OCI-LY3 (cell line): ENCODE measurements around the gene RHOT2.

Source experiments
- H2AFZ ChIP-seq: fragments of 200-600, 300-600 bp; shearing (Covaris generic); 2 replicates; pipeline ENCODE4 v1.6.0; 2014; ENCODE audit warnings: antibody characterized with exemption, low read depth, low read length
- H3K27ac ChIP-seq: fragments of 200-600, 300-600 bp; sonication (generic); 2 replicates; pipeline ENCODE4 v1.5.1; 2014; ENCODE audit warnings: mild to moderate bottlenecking, low read length, moderate library complexity, mixed read lengths
- H3K27me3 ChIP-seq: fragments of 200-600, 300-600 bp; sonication (generic); 2 replicates; pipeline ENCODE4 v1.6.1; 2014; ENCODE audit warnings: low read depth, low read length, mixed read lengths
- H3K36me3 ChIP-seq: fragments of 200-600, 300-600 bp; sonication (generic); replicated peaks from 2 replicates; pipeline ENCODE3; 2014; ENCODE audit warnings: low read depth, low read length, mixed read lengths
- H3K4me1 ChIP-seq: fragments of 300-600, 200-600 bp; sonication (generic); 2 replicates; pipeline ENCODE4 v1.6.1; 2014; ENCODE audit warnings: low read length, mixed read lengths
- H3K4me2 ChIP-seq: fragments of 200-600, 300-600 bp; sonication (generic); 2 replicates; pipeline ENCODE4 v1.6.1; 2014; ENCODE audit warnings: low read length, mixed read lengths
- H3K4me3 ChIP-seq: fragments of 300-600, 200-600 bp; sonication (generic); 2 replicates; pipeline ENCODE4 v1.5.1; 2014; ENCODE audit warnings: antibody characterized with exemption, mild to moderate bottlenecking, low read length, moderate library complexity
- H3K79me2 ChIP-seq: fragments of 300-600, 200-600 bp; shearing (Covaris generic); 2 replicates; pipeline ENCODE4 v1.6.1; 2014; ENCODE audit warnings: mild to moderate bottlenecking, low read length, mixed read lengths
- H3K9ac ChIP-seq: fragments of 300-600, 200-600 bp; shearing (Covaris generic); 2 replicates; pipeline ENCODE4 v1.6.0; 2014; ENCODE audit warnings: mild to moderate bottlenecking, low read length, moderate library complexity
- H3K9me3 ChIP-seq: fragments of 200-600, 300-600 bp; shearing (Covaris generic); 2 replicates; pipeline ENCODE4 v1.6.1; 2014; ENCODE audit warnings: low read length, mixed read lengths; ENCODE audit not compliant: insufficient read depth
- H4K20me1 ChIP-seq: fragments of 200-600, 300-600 bp; sonication (generic); 2 replicates; pipeline ENCODE4 v1.6.1; 2016; ENCODE audit warnings: low read length, mixed read lengths; ENCODE audit not compliant: insufficient read depth
- CTCF ChIP-seq: fragments of 200-600, 300-600 bp; sonication (generic); IDR thresholded peaks from 2 replicates; pipeline ENCODE4 v1.5.1; 2014; ENCODE audit warnings: antibody characterized with exemption, low read length, low read depth
- EZH2phosphoT487 ChIP-seq: fragments of 200-600 bp; shearing (Covaris generic); IDR thresholded peaks from 2 replicates; pipeline ENCODE4 v1.6.1; 2018; ENCODE audit warnings: antibody characterized with exemption, mixed run types, low read depth

Gene RHOT2

DNA sequence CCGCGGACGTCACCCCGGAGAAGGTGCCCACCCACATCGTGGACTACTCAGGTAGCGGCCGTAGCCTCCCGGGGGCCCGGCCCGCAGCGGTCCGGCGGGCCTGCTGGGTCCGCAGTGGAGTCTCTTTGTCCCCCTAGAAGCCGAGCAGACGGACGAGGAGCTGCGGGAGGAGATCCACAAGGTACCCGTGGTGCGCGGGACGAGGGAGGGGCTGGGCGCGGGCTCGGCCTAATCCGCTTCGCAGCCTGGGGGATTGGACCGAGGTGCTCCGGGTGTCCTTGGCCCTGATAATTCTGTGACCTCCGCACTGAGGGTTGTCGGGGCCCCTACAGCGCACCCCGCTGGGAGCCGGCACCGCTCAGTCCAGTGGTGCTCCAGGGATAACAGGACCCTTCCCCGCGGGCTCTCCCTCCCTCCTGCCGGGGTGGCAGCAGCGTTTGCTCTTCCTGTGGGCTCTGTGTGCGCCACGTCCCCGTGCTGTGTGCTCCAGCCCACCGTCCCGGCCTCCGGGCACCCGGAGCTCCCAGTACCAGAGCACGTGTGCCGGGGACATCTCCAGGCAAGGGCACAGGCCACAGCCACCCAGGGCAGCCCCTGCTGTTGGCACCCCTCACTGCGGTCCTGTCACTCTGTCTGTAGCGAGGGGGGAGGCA, 713 bp downstream of the RHOT2 start:
- H3K4me2 ChIP-seq = peak overlapping the region; percentile 91
- peaks cover 21% of the 10 kb centered on the region for H3K79me2 ChIP-seq
- H2AFZ ChIP-seq = no peak overlapping the region
- peak overlapping the region; percentile 64 for H3K27ac ChIP-seq
- H4K20me1 ChIP-seq = no peaks in the 10 kb centered on the region
- H3K4me3 ChIP-seq = peak overlapping the region; percentile 97
- peaks cover 12% of the 10 kb centered on the region for H3K4me1 ChIP-seq
- H3K36me3 ChIP-seq = peaks cover 26% of the 10 kb centered on the region
- H3K9ac ChIP-seq = peak overlapping the region; percentile 94
- no peaks in the 10 kb centered on the region for H3K27me3 ChIP-seq
- TF ChIP-seq CTCF = no peak
- TF ChIP-seq EZH2phosphoT487 = no peak
- no peaks in the 10 kb centered on the region for H3K9me3 ChIP-seq

- Histone ChIP-seq H3K4me2 (no peak overlapping the region), H3K36me3 (peaks cover 26% of the 10 kb centered on the region), H3K4me3 (peak overlapping the region; percentile 97)
Measured at GRCh38 chr16:669666-670065, 1.7 kb downstream of the RHOT2 start.

GRCh38 chr16:670485-671352, 2.8 kb downstream of the RHOT2 start:
- H3K79me2 ChIP-seq = peaks cover 21% of the 10 kb centered on the region
- H3K4me3 ChIP-seq = no peak overlapping the region
- H3K4me2 ChIP-seq = no peak overlapping the region
- no peaks in the 10 kb centered on the region for H4K20me1 ChIP-seq
- no peak overlapping the region for H3K9ac ChIP-seq
- H3K27ac ChIP-seq = no peak overlapping the region
- no peaks in the 10 kb centered on the region for H3K27me3 ChIP-seq
- no peak overlapping the region for H2AFZ ChIP-seq
- no peaks in the 10 kb centered on the region for H3K9me3 ChIP-seq
- H3K36me3 ChIP-seq = peaks cover 26% of the 10 kb centered on the region
- peaks cover 12% of the 10 kb centered on the region for H3K4me1 ChIP-seq
- TF ChIP-seq EZH2phosphoT487 = no peak
- TF ChIP-seq CTCF = no peak

More at GRCh38 chr16:669666-670065, 1.7 kb downstream of the RHOT2 start:
- Histone ChIP-seq H2AFZ (no peak overlapping the region), H3K27ac (no peak overlapping the region), H3K9ac (no peak overlapping the region), H3K9me3 (no peaks in the 10 kb centered on the region), H3K27me3 (no peaks in the 10 kb centered on the region), H3K79me2 (peaks cover 21% of the 10 kb centered on the region), H3K4me1 (peaks cover 12% of the 10 kb centered on the region), H4K20me1 (no peaks in the 10 kb centered on the region)
- TF ChIP-seq EZH2phosphoT487 = no peak
- TF ChIP-seq CTCF = no peak

GRCh38 chr16:671353-672131, 3.6 kb downstream of the RHOT2 start:
- H3K79me2 ChIP-seq = peaks cover 21% of the 10 kb centered on the region
- peaks cover 26% of the 10 kb centered on the region for H3K36me3 ChIP-seq
- H3K27ac ChIP-seq = no peak overlapping the region
- no peak overlapping the region for H3K4me2 ChIP-seq
- H3K4me3 ChIP-seq = no peak overlapping the region
- H2AFZ ChIP-seq = no peak overlapping the region
- TF ChIP-seq EZH2phosphoT487 = no peak
- no peak for TF ChIP-seq CTCF
- no peaks in the 10 kb centered on the region for H4K20me1 ChIP-seq
- no peak overlapping the region for H3K9ac ChIP-seq
- no peaks in the 10 kb centered on the region for H3K27me3 ChIP-seq
- peaks cover 12% of the 10 kb centered on the region for H3K4me1 ChIP-seq
- H3K9me3 ChIP-seq = no peaks in the 10 kb centered on the region
